Right cardiac atrium (tissue), 5 donors: ENCODE measurements around the gene CFAP46. TPM values are rescaled to one million over a fixed set of nuclear protein-coding genes. Genes with fewer than 3 reads are reported as not detected.
A peak's percentile ranks its signal among the peaks of the same experiment; 100 is the strongest.

Source experiments
- ATAC-seq, 2 donors: fragments of 200-7000 bp; cut with Tn5 transposase; one replicate each; pipeline versions ENCODE4 v1.8.0 to v1.9.1; 2020; ENCODE audit warnings: moderate library complexity in 2 of 2, mild to moderate bottlenecking in 1 of 2
- DNase-seq, 3 donors: peaks; one replicate each; pipeline ENCODE4 v3.0.0-alpha.2; 2020
- H3K27ac ChIP-seq: one replicate; pipeline ENCODE4 v1.5.1; 2013; ENCODE audit warnings: mild to moderate bottlenecking, low read length, control low read depth, moderate library complexity
- H3K27me3 ChIP-seq: one replicate; pipeline ENCODE4 v1.6.1; 2013; ENCODE audit not compliant: control insufficient read depth, insufficient read depth
- H3K4me1 ChIP-seq: one replicate; pipeline ENCODE4 v1.6.1; 2013; ENCODE audit warnings: low read length; ENCODE audit not compliant: control insufficient read depth, insufficient read depth
- H3K4me3 ChIP-seq: one replicate; pipeline ENCODE4 v1.5.1; 2013; ENCODE audit warnings: low read length, control low read depth
- H3K9me3 ChIP-seq: one replicate; pipeline ENCODE4 v1.6.1; 2013; ENCODE audit warnings: low read length; ENCODE audit not compliant: control insufficient read depth
- WGBS: extraction: QIAGEN DNeasy Blood & Tissue Kit; methylation state at CpG from one replicate; pipeline ENCODE4 v1.1.7; 2013; 5-methylcytosine and 5-hydroxymethylcytosine counted together
- intact Hi-C, 4 donors: fragments of 100-400 bp; cut with DNase I; formaldehyde crosslinking; loops; one replicate each; pipeline versions ENCODE4 v1.11.0 to v1.14.0; 2022 to 2023
- polyA plus RNA-seq: library from polyadenylated mRNA; stranded (reverse); fragments of 200-250 nt; gene quantifications from one replicate; pipeline ENCODE4 v1.2.3, GENCODE V29; 2013
- total RNA-seq, 4 donors: library from RNA; stranded (reverse); fragmentation: NEBNext Ultra II Directional; extraction: Animal tissue kit (Norgen Biotek cat#: 25700); gene quantifications; one replicate each; pipeline ENCODE4 v1.2.1, GENCODE V29; 2021
- donor health status: healthy with polysubstance abuse.
- donor health status: DM: no; HTN: yes; CAD: no.
- donor health status: DM: no; HTN: no; CAD: no.
- donor health status: DM: no; HTN: yes; CAD: no; lungs with severe emphysema.
- donor health status: DM: yes; HTN: yes; CAD: no.

Gene CFAP46
- total and polyA plus RNA-seq, 5 donors = 1.00 to 1.8 (median 1.6) TPM

DNA sequence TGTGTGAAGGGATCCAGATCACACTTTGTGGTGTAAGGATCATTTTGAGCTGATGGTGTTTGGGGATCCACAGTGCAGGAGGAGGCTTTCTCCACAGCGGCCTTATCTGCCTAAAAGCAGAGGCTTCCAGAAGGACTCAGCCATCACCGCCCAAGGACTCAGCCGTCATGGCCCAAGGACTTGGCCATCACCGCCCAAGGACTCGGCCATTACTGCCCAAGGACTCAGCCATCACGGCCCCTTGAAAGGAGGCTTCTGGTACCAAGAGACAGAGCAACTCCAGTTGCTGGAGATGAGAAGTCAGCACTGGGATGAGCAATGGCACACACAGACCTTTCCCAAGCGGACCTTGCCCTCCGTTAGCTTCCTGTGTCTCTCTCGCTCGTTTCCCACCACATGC is 6.0 kb upstream of the CFAP46 start:
- no peak overlapping the region for H3K27ac ChIP-seq
- no peak for DNase-seq
- no peaks in the 10 kb centered on the region for H3K9me3 ChIP-seq
- no peak for ATAC-seq
- WGBS = 86% methylated on average over 10 of the region's 10 CpGs
- no peaks in the 10 kb centered on the region for H3K4me1 ChIP-seq
- no peak overlapping the region for H3K4me3 ChIP-seq
- intact Hi-C loops = no loop called here
- no peaks in the 10 kb centered on the region for H3K27me3 ChIP-seq

DNA sequence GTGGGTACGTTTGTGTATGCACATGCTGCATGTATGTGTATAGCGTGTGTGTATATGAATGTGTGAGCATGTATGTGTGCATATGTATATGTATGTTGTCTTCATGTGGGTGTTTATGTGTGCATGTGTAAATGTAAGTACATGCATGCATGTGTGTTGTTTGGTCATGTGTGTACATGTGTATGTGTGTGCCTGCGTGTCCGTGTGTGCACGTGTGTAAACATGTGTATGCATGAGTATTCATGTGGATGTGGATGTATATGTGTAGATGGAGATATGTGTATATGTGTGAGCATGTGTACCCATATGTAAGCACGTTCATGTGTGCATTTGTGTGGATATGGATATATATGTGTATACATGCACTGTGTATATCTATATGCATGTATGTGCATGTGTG is 5.5 kb upstream of the CFAP46 start:
- Histone ChIP-seq H3K9me3 (no peaks in the 10 kb centered on the region), H3K4me3 (no peak overlapping the region), H3K27me3 (no peaks in the 10 kb centered on the region), H3K27ac (no peak overlapping the region), H3K4me1 (no peaks in the 10 kb centered on the region)
- DNase-seq (no peak), ATAC-seq (no peak)
- 81% methylated on average over 6 of the region's 6 CpGs for WGBS
- intact Hi-C loops = no loop called here

DNA sequence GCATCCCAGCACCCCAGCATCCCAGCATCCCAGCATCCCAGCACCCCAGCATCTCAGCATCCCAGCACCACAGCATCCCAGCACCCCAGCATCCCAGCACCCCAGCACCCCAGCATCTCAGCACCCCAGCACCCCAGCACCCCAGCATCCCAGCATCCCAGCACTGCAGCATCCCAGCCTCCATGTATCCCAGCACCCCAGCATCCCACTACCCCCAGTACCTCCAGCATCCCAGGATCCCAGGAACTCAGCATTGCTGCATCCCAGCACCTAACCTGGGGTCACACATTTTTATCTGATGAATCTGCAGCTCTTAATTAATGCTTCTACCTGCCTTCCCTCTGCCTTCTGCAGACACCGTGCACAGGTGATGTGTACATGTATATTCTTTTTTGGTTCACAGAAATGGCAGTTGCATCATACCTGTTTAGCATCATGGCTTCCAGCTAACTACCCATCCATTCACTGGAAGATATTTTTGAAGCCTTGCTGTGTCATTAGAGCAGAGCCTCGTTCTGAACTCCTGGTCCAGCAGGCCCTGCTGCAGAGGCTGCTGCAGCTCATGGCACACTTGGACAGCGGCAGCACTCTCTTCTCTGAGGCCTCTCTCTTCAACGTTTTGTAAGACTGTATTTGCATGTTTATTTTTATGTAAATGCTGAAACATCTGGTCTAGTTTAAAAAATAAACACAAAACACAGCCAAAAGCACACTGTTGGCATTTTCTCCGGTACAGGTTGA is 4.6 kb upstream of the CFAP46 start:
- H3K4me1 ChIP-seq = no peaks in the 10 kb centered on the region
- intact Hi-C loops = no loop called here
- no peak for DNase-seq

DNA sequence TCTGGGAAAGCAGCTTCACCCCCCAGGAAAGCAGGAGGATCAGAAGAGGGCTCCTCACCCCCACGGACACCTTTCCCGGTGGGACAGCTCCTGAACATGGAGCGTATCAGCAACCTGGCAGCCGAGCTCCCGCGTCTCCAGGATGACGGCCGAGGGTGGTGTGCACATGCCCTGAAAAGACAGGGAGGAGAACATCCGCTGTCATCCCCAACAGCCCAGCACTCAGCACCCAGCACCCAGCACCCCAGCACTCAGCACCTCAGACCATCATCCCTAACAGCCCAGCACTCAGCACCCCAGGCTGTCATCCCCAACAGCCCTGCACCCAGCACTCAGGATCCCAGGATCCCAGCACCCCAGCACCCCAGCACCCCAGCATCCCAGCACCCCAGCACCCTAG is 3.9 kb upstream of the CFAP46 start:
- intact Hi-C loops = no loop called here
- H3K27ac ChIP-seq = no peak overlapping the region
- 74% methylated on average over 9 of the region's 9 CpGs for WGBS
- no peaks in the 10 kb centered on the region for H3K27me3 ChIP-seq
- no peak overlapping the region for H3K4me3 ChIP-seq
- ATAC-seq = no peak
- no peak for DNase-seq
- H3K9me3 ChIP-seq = no peaks in the 10 kb centered on the region
- H3K4me1 ChIP-seq = no peaks in the 10 kb centered on the region

More for the DNA sequence above, 4.6 kb upstream of the CFAP46 start:
- H3K4me3 ChIP-seq = no peak overlapping the region
- no peaks in the 10 kb centered on the region for H3K27me3 ChIP-seq
- ATAC-seq = no peak
- 48% methylated on average over 5 of the region's 5 CpGs for WGBS
- H3K9me3 ChIP-seq = no peaks in the 10 kb centered on the region
- H3K27ac ChIP-seq = no peak overlapping the region

DNA sequence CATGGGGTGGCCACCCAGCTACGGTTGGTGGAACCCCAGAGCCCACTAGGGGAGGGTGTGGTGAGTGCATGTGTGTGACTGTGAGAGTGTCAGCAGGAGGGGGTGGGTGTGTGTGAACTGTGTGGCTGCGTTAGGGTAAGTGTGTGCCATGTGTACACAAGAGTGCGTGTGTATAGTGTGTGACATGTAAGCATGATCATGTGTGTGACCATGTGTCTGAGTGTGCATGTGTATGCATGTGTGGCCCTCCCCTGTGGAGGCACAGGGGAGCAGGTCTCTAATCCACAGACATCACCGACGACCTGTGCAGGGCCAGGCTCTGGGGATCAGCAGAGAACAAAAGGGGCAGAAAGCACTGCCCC is 3.5 kb upstream of the CFAP46 start:
- intact Hi-C loops = no loop called here
- Histone ChIP-seq H3K27me3 (no peaks in the 10 kb centered on the region), H3K9me3 (no peaks in the 10 kb centered on the region), H3K4me1 (no peaks in the 10 kb centered on the region), H3K4me3 (no peak overlapping the region), H3K27ac (no peak overlapping the region)
- ATAC-seq (no peak), DNase-seq (no peak)
- WGBS = 70% methylated on average over 5 of the region's 5 CpGs

DNA sequence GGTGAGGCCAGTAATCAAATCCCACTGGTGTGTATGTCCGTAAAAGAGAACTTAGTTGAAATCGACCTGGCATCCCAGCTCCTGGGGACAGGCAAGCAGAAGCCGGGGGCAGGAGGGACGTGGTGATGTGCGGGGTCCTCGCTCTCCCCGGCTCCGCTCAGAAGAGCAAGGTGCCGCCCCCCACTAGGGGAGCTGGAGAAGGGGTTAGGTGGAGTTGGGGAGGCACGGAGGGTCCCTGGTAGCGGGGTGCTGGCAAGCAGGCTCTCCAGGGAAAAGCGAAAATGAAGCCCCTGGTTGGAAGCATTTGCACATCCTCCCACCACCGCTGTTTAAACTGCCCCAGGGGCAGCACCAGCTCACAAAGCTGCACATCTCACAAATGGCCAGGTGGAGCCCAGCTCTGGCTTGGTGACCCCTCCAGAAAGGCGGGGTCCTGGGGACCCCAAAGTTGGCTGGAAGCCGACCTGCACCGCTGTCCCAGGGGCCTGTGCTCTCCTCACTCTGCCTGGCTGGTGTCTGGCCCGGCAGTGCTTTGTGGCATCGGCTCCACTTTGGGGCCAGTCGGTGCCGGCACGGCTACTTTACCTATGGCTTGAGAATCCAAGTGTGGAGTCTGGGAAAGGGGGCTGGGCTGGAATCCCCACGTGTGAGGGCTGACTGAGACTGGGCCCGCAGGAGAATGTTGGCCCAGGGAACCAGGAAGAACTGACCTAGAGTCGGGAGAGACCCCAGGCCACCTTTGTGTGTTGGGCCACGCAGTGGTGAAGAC is 2.9 kb upstream of the CFAP46 start:
- Histone ChIP-seq H3K27ac (no peak overlapping the region), H3K4me1 (no peaks in the 10 kb centered on the region), H3K4me3 (no peak overlapping the region), H3K27me3 (no peaks in the 10 kb centered on the region), H3K9me3 (no peaks in the 10 kb centered on the region)
- ATAC-seq (no peak), DNase-seq (no peak)
- intact Hi-C loops = no loop called here
- 77% methylated on average over 25 of the region's 25 CpGs for WGBS

DNA sequence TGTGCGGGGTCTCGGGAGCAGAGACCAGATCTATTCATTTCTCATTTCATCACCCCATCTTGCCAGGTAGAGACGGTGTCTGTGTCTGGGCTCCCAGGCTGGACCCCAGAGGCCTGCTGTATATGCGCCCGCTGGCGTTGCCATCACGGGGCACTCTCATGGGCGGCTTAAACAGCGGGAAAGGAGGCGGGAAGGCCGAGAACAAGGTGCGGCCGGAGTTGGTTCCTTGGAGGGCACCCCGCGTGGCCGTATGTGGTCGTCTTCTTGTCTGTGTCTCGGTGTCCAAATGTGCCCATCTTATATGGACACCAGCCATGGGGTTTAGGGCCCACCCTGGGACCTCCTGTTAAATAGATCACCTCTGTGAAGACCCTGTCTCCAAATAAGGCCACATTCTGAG is 2.1 kb upstream of the CFAP46 start:
- Histone ChIP-seq H3K27me3 (no peaks in the 10 kb centered on the region), H3K9me3 (no peaks in the 10 kb centered on the region), H3K4me1 (no peaks in the 10 kb centered on the region), H3K27ac (no peak overlapping the region), H3K4me3 (no peak overlapping the region)
- WGBS = 92% methylated on average over 18 of the region's 18 CpGs
- DNase-seq = no peak
- intact Hi-C loops = loop anchor here in 1 of 4 donors (5.0 kb wide), 1 partner anchor 178 kb away; no protein-coding TSS in a partner anchor
- ATAC-seq = no peak

DNA sequence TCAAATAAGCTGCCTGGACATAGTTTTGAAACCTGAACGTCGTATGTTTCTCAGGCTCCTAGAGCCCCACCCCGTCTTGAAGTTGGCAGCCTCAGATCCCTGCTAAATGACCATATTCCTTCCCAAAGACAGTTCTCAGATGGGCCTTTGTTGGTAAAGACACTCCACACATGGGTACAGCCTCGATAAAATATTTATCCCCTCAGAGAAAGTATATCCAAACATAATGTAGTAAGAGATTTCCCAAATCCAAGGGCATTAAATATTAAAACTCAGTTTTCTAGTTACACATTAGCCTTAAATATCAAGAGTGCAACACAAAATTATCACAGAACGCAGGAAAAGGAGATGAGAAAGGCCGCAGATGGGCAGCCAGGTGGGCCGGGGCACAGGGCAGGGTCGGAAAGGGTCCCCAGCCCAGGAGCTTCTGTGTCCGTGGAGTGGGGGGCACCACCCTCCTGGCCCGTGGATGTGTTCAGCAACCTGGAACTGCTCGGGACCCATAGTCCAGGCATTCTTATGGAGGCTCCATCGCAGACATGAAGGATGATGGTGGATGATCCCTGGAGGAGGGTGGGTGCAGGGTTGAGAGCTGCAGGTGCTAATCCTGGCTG is 1.5 kb upstream of the CFAP46 start:
- Histone ChIP-seq H3K27ac (no peak overlapping the region), H3K4me1 (no peaks in the 10 kb centered on the region), H3K27me3 (no peaks in the 10 kb centered on the region), H3K4me3 (no peak overlapping the region), H3K9me3 (no peaks in the 10 kb centered on the region)
- WGBS = 82% methylated on average over 12 of the region's 12 CpGs
- intact Hi-C loops = loop anchor here in 1 of 4 donors (5.0 kb wide), 1 partner anchor 178 kb away; no protein-coding TSS in a partner anchor
- no peak for ATAC-seq
- DNase-seq = no peak

DNA sequence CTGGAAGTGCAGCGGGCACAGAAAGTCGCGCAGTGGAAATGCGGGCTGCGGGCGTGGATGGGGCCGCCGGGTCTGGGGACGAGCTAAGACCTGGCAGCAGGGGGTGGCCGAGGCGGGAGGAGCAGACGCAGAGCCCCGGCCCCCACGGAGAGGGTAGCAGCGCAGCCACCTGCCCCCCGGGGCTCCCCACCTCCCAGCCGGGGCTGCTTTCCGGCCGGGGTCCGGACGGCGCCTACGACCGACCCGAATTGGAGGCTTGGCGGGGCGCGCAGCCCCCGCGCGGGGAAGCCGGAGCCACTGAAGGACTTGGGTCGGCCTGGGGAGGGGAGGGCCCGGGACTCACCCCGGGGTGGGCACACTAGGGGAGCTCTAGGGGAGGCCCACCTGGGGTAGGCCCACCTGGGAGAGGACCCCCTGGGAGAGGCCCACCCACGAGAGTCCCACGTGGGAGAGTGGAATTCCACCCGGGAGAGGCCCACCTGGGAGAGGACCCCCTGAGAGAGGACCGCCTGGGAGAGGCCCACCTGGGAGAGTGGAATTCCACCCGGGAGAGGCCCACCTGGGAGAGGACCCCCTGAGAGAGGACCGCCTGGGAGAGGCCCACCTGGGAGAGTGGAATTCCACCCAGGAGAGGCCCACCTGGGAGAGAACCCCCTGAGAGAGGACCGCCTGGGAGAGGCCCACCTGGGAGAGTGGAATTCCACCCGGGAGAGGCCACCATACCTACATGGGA is 854 bp upstream of the CFAP46 start:
- Histone ChIP-seq H3K4me3 (peak overlapping the region; percentile 58), H3K27me3 (no peaks in the 10 kb centered on the region), H3K4me1 (no peaks in the 10 kb centered on the region), H3K9me3 (no peaks in the 10 kb centered on the region), H3K27ac (no peak overlapping the region)
- intact Hi-C loops = loop anchor here in 1 of 4 donors (5.0 kb wide), 1 partner anchor 179 kb away; no protein-coding TSS in a partner anchor
- ATAC-seq (peak in 1 of 2 donors; percentile 10), DNase-seq (no peak)
- 27% methylated on average over 43 of the region's 43 CpGs for WGBS

DNA sequence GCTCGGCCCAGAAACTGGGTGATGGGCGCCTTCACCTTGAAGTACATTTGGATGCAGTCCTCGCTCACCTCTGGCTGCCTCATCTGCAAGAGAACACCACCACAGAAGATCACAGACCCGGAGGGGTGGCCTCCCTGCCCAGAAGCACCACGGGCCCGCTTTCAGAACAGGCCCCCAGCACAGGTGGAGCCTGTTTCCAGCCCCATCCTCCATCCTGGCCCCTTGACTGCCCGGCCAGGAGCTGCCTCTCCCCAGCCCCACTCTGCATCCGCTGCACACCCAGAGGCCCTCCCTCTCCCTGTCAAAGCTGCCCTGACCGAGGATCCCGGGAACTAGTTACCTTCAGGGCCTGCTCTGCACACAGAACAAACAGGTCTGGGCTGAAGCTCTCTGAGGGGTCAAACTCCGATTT is 724 bp downstream of the CFAP46 start:
- WGBS = 63% methylated on average over 11 of the region's 11 CpGs
- no peaks in the 10 kb centered on the region for H3K27me3 ChIP-seq
- DNase-seq = no peak
- H3K4me1 ChIP-seq = no peaks in the 10 kb centered on the region
- no peaks in the 10 kb centered on the region for H3K9me3 ChIP-seq
- intact Hi-C loops = loop anchor here in 1 of 4 donors (5.0 kb wide), 1 partner anchor 181 kb away; no protein-coding TSS in a partner anchor
- ATAC-seq = no peak
- peak overlapping the region; percentile 58 for H3K4me3 ChIP-seq
- no peak overlapping the region for H3K27ac ChIP-seq
